Pericardium fibroblast (primary cell): ENCODE data around the gene CPAMD8. TPM values are rescaled to one million over a fixed set of nuclear protein-coding genes. Genes with fewer than 3 reads are reported as not detected.

Experiments
- total RNA-seq: library from RNA; depleted of rRNA; stranded (reverse); fragments of >200 nt; gene quantifications from 2 replicates; pipeline ENCODE4 v1.2.3, GENCODE V29; 2015

CPAMD8 gene
- 1.7 and 3.7 TPM in 2 replicates for total RNA-seq

DNA sequence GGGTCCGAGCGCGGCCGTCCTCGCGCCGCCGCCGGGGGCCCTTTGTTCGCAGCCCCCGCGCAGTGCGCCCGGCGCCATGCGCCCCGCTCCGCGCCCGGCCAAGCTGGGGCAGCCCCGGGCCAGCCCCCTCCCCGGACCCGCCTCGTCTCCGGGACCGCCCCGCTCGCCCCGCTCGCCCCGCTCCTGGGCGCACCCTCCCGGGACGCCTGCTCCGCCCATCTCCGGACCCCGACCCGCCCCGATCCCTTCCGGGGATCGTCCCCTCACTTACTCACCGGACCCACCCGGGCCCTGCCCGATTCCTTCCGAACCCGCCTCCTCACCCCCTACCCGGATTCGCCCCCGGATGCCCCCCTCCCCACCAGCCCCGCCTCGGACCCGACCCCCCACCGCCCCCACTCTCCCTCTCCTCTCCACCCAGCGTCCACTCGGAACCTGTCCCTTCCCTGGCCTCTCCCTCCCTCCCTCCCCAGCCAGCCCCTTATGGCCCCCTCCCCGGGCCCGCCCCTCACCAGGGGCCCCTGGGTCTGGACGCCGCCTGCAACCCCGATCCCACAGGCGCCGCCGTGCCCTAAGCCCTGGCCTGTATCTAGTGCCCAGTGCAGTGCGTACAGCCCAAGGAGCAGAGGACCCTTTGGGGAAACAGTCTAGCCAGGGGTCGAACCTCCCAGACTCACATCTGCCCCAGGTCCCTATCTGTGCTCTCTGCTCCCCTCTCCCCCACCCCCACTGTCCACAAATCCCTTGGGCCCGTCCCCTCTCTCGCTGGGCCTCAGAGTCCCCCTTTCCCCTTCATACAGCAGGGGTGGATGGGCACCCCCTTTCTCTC lies at the start of gene CPAMD8:
CPAMD8 (minus strand) TSS at position 105 of the 829 bp plus-strand sequence. CDS start 168 bp downstream, outside the sequence.

DNA sequence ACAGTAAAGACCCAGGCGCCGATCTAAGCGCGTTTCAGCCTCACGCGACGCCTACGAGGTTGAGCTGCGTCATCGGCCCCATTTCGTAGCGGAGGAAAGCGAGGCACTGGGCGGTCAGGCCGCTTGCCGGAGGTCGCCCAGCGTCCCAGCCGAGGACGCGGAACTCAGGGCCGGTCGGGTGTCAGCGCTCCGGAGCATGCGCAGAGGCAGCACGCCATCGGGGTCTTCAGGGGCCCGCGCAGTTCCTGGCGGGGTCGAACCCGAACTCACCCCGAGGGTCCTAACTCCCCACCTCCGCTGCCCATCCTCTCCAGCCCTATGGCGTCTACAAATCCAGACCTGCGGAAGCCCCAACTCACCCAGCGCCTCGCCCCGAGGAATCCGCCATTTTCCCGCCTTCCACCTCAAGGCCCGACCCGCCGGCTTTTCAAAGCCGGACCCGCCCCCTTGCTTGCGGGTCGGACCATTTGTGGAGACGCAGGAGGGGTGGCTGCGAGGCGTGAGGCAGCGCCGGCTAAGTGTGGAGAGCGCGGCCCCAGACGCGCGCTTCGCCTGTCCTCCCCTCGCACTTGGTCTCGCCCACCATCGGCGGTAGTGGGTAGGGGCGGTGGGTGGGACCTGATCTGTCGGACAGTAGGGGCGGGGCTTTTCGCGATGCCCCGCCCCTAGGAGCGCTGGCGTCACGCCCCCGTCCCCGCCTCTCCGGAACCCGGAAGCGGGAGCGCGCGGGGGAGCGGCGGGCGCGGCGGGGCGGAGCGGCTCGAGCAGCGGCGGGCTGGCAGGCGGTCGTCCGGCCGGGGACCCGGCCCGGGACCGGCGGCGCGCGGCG lies 48.6 kb upstream of the CPAMD8 start, which contains the start of the genes HAUS8 and MYO9B:
HAUS8 (minus strand) TSS at position 418 of the 829 bp plus-strand sequence; CDS start at position 388, 30 bp downstream.
MYO9B (plus strand) TSS at position 743 of the 829 bp plus-strand sequence. CDS start 25,941 bp downstream, outside the sequence.

DNA sequence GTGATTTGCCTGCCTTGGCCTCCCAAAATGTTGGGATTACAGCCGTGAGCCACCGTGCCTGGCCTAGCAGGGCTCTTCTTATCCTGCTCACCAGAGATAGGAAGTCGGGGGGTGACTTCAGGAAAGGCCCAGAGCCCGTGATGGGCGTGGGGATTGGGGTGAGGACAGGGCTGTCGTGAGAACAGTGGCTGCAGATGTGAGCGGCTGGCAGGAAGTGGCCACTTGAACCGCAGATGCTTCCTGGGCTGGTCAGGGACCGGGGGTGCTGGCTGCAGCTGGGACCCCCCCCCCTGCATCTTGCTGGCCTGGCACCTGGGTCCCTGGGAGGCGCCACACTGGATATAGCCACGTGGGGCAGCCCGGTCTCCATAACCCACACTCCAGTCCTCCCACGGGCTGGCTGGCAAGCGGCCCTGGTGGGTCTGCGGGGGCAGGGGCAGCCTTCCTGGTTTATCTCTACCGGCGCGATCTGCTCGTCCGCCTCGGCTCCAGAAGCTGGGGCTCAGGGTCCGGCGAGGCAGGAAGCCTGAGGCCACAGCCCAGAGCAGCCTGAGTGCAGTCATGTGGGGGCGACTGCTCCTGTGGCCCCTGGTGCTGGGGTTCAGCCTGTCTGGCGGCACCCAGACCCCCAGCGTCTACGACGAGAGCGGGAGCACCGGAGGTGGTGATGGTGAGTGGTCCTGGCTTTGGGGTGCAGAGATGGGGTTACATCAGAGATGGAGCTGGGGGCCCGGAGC lies 137.8 kb downstream of the CPAMD8 start, which contains the start of gene F2RL3:
F2RL3 (plus strand) TSS at position 371 of the 737 bp plus-strand sequence; CDS start at position 562, 191 bp downstream.

Other genes with a start within 250 kb of the CPAMD8 start
- 20.1 and 21.7 TPM in 2 replicates for gene SIN3B, start 197.4 kb downstream of the CPAMD8 start, total RNA-seq
- gene F2RL3, start 137.8 kb downstream of the CPAMD8 start, total RNA-seq: 0.26 TPM in 1 of 2 replicates, not detected in the other
- gene HAUS8, start 48.6 kb upstream of the CPAMD8 start, total RNA-seq: 0.94 and 1.8 TPM in 2 replicates
- gene MYO9B, start 49.0 kb upstream of the CPAMD8 start, total RNA-seq: 31.8 and 45.2 TPM in 2 replicates
- gene USE1, start 188.5 kb upstream of the CPAMD8 start, total RNA-seq: 22.8 and 24.3 TPM in 2 replicates
- 6.8 and 7.1 TPM in 2 replicates for gene OCEL1, start 199.4 kb upstream of the CPAMD8 start, total RNA-seq
- 87.4 and 95.5 TPM in 2 replicates for gene NR2F6, start 219.1 kb upstream of the CPAMD8 start, total RNA-seq
- not detected in 2 replicates for gene USHBP1, start 237.9 kb upstream of the CPAMD8 start, total RNA-seq
- 50.9 and 80.4 TPM in 2 replicates for gene BABAM1, start 240.6 kb upstream of the CPAMD8 start, total RNA-seq